ENCODE measurements around the gene ANAPC2. TPM values are rescaled to one million over a fixed set of nuclear protein-coding genes. Genes with fewer than 3 reads are reported as not detected.

The ANAPC2 gene
- polyA plus RNA-seq (2011; rRNA removed) (17.5 and 22.3 TPM in 2 replicates), polyA plus RNA-seq (2017; fragmentation: RNase III; extraction: RNeasy Plus Mini Kit Qiagen cat#74134 plus additional on column Dnase treatment) (35.4 to 40.7 TPM (median 39.9 TPM) in 3 replicates), polyA minus RNA-seq (2011; rRNA and poly(A)+ RNA removed) (18.9 and 25.5 TPM in 2 replicates)
- 37.1 and 48.9 TPM in 2 replicates for polyA plus RNA-seq (2012; cell fraction: cytosol; rRNA removed)
- polyA plus RNA-seq (2012; cell fraction: nucleus; rRNA removed): 202 and 265 TPM in 2 replicates

- ChIA-PET CTCF (interaction anchor here (0.7 to 11.5 kb wide), 23 partner anchors 10 to 159 kb away, joined by 3 to 156 read pairs (median 5); partner anchors contain the start of genes CYSRT1, GRIN1, LRRC26 and RNF208), POLR2A (interaction anchor here (0.6 to 3.4 kb wide), 18 partner anchors 10 to 225 kb away, joined by 3 to 38 read pairs (median 5); partner anchors contain the start of genes CYSRT1, NDOR1, RNF208 and RNF224)
- 2% methylated on average over 28 of the region's 98 CpGs for WGBS (ENCODE audit: missing lambda C conversion rate)
- TF ChIP-seq BHLHE40 (IDR thresholded peaks at IDR 0.05; ENCODE audit: low read depth, low read length): peak; percentile 81
- no peak for TF ChIP-seq RCOR1 (IDR thresholded peaks at IDR 0.05; ENCODE audit: low read depth, low read length)
- TF ChIP-seq SMC3 (IDR thresholded peaks at IDR 0.05): peak; percentile 38; the same call in 2 of the 3 replicates
- TF ChIP-seq FOSL2 (IDR thresholded peaks at IDR 0.05): no peak
- peak; percentile 85 for TF ChIP-seq FOSL2 (CRISPR knock-in tag; IDR thresholded peaks at IDR 0.05)
- no peak for TF ChIP-seq FOSB (CRISPR knock-in tag; IDR thresholded peaks at IDR 0.05)
- TF ChIP-seq RAD21 (conservative IDR thresholded peaks at IDR 0.05 in 1 of 2, IDR thresholded peaks at IDR 0.05 in 1 of 2): peak; percentile 31 to 49; a peak in 3 of 5 replicates
- TF ChIP-seq TFCP2L1 (CRISPR knock-in tag; IDR thresholded peaks at IDR 0.05): peak; percentile 26; the same call in 1 of the 2 replicates
- TF ChIP-seq CTCF (IDR thresholded peaks at IDR 0.05): peak; percentile 39
- TF ChIP-seq MYC (IDR thresholded peaks at IDR 0.05; ENCODE audit: borderline replicate concordance, low read length): no peak
- TF ChIP-seq JUN (IDR thresholded peaks at IDR 0.05): peak; percentile 82 to 91
- TF ChIP-seq KDM1A (IDR thresholded peaks at IDR 0.05; ENCODE audit: low read depth): no peak
- peak; percentile 92 for TF ChIP-seq MAX (IDR thresholded peaks at IDR 0.05)
- TF ChIP-seq HOXA7 (CRISPR knock-in tag; IDR thresholded peaks at IDR 0.05): no peak
- TF ChIP-seq ZFP36 (IDR thresholded peaks at IDR 0.05; ENCODE audit: borderline replicate concordance, partially characterized antibody): no peak
- no peak for TF ChIP-seq E2F6 (IDR thresholded peaks at IDR 0.05; ENCODE audit: borderline replicate concordance, low read depth)
- peak; percentile 60; the same call in 1 of the 2 replicates for TF ChIP-seq GATA3 (IDR thresholded peaks at IDR 0.05; ENCODE audit: borderline replicate concordance)
- TF ChIP-seq ZSCAN20 (CRISPR knock-in tag; IDR thresholded peaks at IDR 0.05): no peak
- peak; percentile 82; the same call in 2 of the 3 replicates for TF ChIP-seq BCL3 (IDR thresholded peaks at IDR 0.05)
- TF ChIP-seq MAFK (IDR thresholded peaks at IDR 0.05; ENCODE audit: partially characterized antibody): peak; percentile 29
- TF ChIP-seq USF2 (IDR thresholded peaks at IDR 0.05): peak; percentile 48; the same call in 1 of the 2 replicates
- TF ChIP-seq HOXB5 (CRISPR knock-in tag; IDR thresholded peaks at IDR 0.05): no peak
- no peak for TF ChIP-seq EP300 (IDR thresholded peaks at IDR 0.05)
- TF ChIP-seq POLR2A (IDR thresholded peaks at IDR 0.05; ENCODE audit: low read length): peak; percentile 65
- TF ChIP-seq RFX5 (IDR thresholded peaks at IDR 0.05): peak; percentile 69; the same call in 1 of the 2 replicates
- TF ChIP-seq POLR2AphosphoS2 (conservative IDR thresholded peaks at IDR 0.05; ENCODE audit: low read length): no peak
- peak; percentile 59 for TF ChIP-seq PHF8 (IDR thresholded peaks at IDR 0.05; ENCODE audit: borderline replicate concordance, low read depth)
- TF ChIP-seq EHMT2 (IDR thresholded peaks at IDR 0.05; ENCODE audit: low read depth): no peak
- TF ChIP-seq REST (IDR thresholded peaks at IDR 0.05): no peak; the same call in 1 of the 2 replicates
- no peak for TF ChIP-seq RNF2 (IDR thresholded peaks at IDR 0.05; ENCODE audit: borderline replicate concordance, low read depth)
- Histone ChIP-seq H3K27ac (peak within 1 kb of the TSS; percentile 97), H3K4me3 (peak within 1 kb of the TSS; percentile 92), H3K9me3 (no peaks in the 10 kb centered on the region), H3K4me2 (peak within 1 kb of the TSS; percentile 99), H3K4me1 (peaks cover 23% of the 10 kb centered on the region)
- DNase-seq (ENCODE audit: low read depth in 1 of 2, low spot score in 1 of 2): peak; percentile 69 to 96
- peak; percentile 39 for FAIRE-seq
- ATAC-seq: peak; percentile 66 to 82
Measured at GRCh38 chr9:137188490-137189296, at the start of gene ANAPC2, which contains the start of gene SSNA1. Gene ANAPC2, minus strand, starts transcription at chr9:137188560. Its CDS starts 28 bp downstream, at chr9:137188532. Gene SSNA1, plus strand, starts transcription at chr9:137188676. Its CDS starts 51 bp downstream, at chr9:137188727.
